ENCODE results near the gene NUTF2.
A peak's percentile ranks its signal among the peaks of the same experiment; 100 is the strongest.
"Not testable (repeated sequence)": the region's sequence is repeated elsewhere in the genome, so short reads cannot be mapped to it uniquely, and the experiment has no call there.

The NUTF2 gene

GRCh38 chr16:67907397-67908180 is 60.9 kb downstream of the NUTF2 start:
- CTCF ChIA-PET, result interaction anchor here (0.6 to 1.9 kb wide), 2 partner anchors 91 to 582 kb away, joined by 5 to 6 read pairs; no protein-coding TSS in a partner anchor
- no peak for TF ChIP-seq CTCF (conservative IDR thresholded peaks at IDR 0.05; ENCODE audit: low read depth)
- peak overlapping the region; percentile 9; the same call in 1 of the 2 replicates for H3K27ac ChIP-seq
- DNase-seq (ENCODE audit: low spot score), result no peak
- POLR2A ChIA-PET (ENCODE audit: low non-redundant PET), result no interaction called here

DNA sequence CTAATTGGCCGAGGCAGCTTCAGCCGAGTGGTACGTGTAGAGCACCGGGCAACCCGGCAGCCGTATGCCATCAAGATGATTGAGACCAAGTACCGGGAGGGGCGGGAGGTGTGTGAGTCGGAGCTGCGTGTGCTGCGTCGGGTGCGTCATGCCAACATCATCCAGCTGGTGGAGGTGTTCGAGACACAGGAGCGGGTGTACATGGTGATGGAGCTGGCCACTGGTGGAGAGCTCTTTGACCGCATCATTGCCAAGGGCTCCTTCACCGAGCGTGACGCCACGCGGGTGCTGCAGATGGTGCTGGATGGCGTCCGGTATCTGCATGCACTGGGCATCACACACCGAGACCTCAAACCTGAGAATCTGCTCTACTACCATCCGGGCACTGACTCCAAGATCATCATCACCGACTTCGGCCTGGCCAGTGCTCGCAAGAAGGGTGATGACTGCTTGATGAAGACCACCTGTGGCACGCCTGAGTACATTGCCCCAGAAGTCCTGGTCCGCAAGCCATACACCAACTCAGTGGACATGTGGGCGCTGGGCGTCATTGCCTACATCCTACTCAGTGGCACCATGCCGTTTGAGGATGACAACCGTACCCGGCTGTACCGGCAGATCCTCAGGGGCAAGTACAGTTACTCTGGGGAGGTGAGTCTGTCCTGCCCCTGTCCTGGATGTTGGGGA is 62.5 kb downstream of the NUTF2 start:
- CTCF ChIA-PET, result interaction anchor here (0.6 to 1.9 kb wide), 3 partner anchors 26 to 998 kb away, joined by 4 to 6 read pairs (median 5); no protein-coding TSS in a partner anchor

DNA sequence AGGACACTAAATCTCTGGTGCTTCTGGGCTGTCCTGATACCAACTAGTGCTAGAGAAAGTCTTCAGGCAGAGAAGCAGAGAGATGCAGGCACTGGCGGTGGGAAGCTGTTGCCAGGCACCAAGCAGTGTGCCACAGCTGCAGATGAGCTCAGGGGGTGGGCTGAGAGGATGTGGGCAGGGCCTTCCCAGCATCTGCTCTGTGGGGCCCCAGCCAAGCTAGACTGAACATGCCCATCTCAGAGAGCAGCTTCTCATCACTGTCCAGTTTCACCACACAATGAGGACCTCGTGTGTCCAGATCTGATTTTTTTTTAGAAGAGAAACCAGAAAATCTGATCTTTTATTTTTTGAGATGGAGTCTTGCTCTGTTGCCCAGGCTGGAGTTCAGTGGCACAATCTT is 63.4 kb downstream of the NUTF2 start:
- ChIA-PET CTCF (interaction anchor here (0.5 to 1.3 kb wide), 2 partner anchors 18 to 91 kb away, joined by 3 to 4 read pairs; no protein-coding TSS in a partner anchor), POLR2A (ENCODE audit: low non-redundant PET) (no interaction called here)
- no peak for TF ChIP-seq CTCF (conservative IDR thresholded peaks at IDR 0.05; ENCODE audit: low read depth)
- H3K27ac ChIP-seq, result peak overlapping the region; percentile 61
- no peak for DNase-seq (ENCODE audit: low spot score)

More for the DNA sequence above, 62.5 kb downstream of the NUTF2 start:
- H3K27ac ChIP-seq, result peak overlapping the region; percentile 46
- POLR2A ChIA-PET (ENCODE audit: low non-redundant PET), result interaction anchor here (0.6 kb wide), 1 partner anchor 212 kb away, joined by 4 read pairs; no protein-coding TSS in a partner anchor
- TF ChIP-seq CTCF (conservative IDR thresholded peaks at IDR 0.05; ENCODE audit: low read depth), result no peak
- no peak for DNase-seq (ENCODE audit: low spot score)

GRCh38 chr16:67914758-67915495 is 68.2 kb downstream of the NUTF2 start:
- CTCF ChIA-PET, result interaction anchor here (0.6 to 1.4 kb wide), 5 partner anchors 31 to 1538 kb away, joined by 3 to 5 read pairs (median 3); no protein-coding TSS in a partner anchor
- POLR2A ChIA-PET (ENCODE audit: low non-redundant PET), result no interaction called here
- TF ChIP-seq CTCF (conservative IDR thresholded peaks at IDR 0.05; ENCODE audit: low read depth), result no peak
- H3K27ac ChIP-seq, result peak overlapping the region; percentile 79
- DNase-seq (ENCODE audit: low spot score), result no peak

GRCh38 chr16:67915496-67915769 is 68.7 kb downstream of the NUTF2 start:
- POLR2A ChIA-PET (ENCODE audit: low non-redundant PET); DNase-seq (ENCODE audit: low spot score); CTCF ChIA-PET: not testable (repeated sequence)
- peak overlapping the region; percentile 79 for H3K27ac ChIP-seq

DNA sequence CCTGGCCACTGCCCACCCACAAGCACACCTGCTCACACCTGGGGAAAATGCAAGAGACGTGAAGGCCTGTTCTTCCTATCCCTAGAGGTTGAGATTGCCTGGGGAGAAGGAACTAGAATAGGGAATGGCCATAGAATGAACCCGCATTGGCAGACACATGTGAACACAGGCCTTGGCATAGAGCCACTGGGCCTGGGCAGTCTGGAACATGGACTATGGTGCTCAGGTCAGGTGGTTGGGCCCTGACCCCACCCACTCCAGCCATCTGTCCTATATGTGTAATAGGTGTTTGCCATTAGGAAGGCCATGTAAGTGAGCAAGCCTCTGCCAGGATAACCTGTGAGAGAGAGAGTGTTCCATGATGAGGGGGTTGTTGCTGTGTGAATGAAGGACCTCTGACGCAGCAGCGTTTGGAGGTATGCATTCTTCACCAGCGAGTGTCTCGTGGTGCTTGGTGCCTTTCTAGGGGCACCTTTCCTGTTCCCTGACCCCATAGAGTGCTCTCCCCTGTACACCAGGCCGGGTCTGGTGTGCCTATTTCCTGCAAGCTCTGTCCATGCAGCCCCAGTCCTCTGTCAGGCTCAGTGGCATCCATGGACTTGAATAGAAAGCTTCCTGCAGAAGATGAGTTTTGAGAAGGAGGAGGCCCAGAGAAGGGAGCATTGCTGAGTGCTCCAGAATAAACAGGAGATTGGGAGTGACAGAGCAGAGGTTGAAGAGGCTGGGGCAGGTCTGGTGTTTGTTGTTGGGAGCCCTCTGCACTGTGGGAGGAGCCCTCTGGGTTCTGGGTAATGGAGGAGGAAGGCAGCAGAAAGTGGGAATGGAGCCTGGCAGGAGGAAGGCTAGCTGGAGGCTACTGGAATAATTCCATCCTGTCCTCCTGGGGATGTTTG is 69.3 kb downstream of the NUTF2 start:
- peak overlapping the region; percentile 79 for H3K27ac ChIP-seq
- ChIA-PET POLR2A (ENCODE audit: low non-redundant PET) (interaction anchor here (0.6 kb wide), 1 partner anchor 16 kb away, joined by 3 read pairs; no protein-coding TSS in a partner anchor), CTCF (interaction anchor here (0.7 to 1.0 kb wide), 2 partner anchors 13 to 70 kb away, joined by 3 read pairs; no protein-coding TSS in a partner anchor)
- TF ChIP-seq CTCF (conservative IDR thresholded peaks at IDR 0.05; ENCODE audit: low read depth), result no peak
- DNase-seq (ENCODE audit: low spot score), result no peak

Data from RWPE1 (cell line).